Measurements from ENCODE around the gene ETS1.

ETS1 gene

DNA sequence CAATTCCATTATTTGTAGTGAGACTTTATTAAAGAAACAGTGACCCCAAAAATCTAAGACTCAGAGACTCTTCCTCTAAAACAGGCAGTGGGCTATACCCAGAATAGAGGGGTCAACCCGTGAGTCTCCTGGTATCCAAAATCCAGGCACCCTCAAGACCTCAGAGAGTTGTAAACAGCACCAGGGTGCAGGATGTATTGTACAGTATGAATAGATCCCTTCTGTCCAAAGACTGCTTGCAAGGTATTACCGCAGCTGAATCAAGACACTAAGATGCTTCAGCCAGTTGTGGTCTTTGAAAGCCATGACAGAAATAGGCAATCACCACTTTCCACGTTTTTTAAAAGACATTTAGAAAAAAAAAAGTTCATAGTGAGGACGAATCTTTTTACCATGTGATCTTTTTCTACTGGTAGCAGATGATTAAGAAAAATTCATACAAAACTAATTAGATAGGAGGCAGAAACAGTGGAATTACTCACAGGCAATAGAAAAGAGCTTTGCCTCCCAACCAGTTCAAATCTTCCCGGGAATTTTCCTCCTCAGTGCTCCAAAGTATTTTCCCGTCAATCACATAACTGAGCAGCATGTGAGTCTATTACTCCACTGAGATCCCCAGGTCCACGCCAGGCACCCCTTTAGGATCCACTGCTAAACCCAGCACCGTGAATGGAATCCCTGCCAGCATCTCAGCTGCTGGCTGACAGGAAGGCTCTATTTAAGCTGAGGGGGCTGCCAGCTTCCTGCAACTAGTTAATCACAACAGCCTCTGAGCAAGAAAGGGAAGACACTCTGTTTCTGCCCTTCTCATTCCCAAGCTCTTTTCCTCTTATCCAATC, 113.1 kb downstream of the ETS1 start:
- Histone ChIP-seq H3K27me3 (ENCODE audit: insufficient read depth, low read length) (no peaks in the 10 kb centered on the region), H3K4me1 (ENCODE audit: insufficient read depth, low read length) (no peaks in the 10 kb centered on the region; the same call in 1 of the 2 replicates), H3K36me3 (ENCODE audit: insufficient read depth, low read length) (peaks cover 23% of the 10 kb centered on the region), H3K27ac (ENCODE audit: low read depth, low read length) (no peak overlapping the region), H3K4me3 (ENCODE audit: low read length) (no peak overlapping the region), H3K9me3 (ENCODE audit: insufficient read depth, low read depth, low read length) (no peaks in the 10 kb centered on the region), H3K9ac (ENCODE audit: low read depth, low read length) (no peak overlapping the region)
- 89% methylated on average over 7 of the region's 8 CpGs for WGBS

DNA sequence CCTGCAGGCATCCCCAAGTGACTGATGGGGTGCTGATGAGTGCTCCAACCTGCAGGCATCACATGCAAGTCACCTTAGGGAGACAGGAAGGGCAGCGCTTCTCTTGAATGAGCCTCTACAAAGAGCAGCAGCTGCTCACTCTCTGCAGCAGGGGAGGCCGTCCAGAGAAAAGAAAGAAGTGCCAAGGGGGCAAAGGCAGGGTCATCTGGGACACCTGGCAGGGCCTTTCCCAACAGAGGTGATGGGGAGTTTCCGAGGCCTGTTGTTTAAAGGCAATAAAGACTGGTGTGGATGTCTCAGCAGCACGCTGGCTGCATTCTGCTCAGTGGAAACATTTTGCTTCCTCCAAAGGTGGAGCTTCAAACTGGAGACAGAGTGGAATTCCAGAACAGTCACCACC, 113.7 kb downstream of the ETS1 start:
- peaks cover 19% of the 10 kb centered on the region for H3K36me3 ChIP-seq (ENCODE audit: insufficient read depth, low read length)
- no peaks in the 10 kb centered on the region; the same call in 1 of the 2 replicates for H3K4me1 ChIP-seq (ENCODE audit: insufficient read depth, low read length)
- H3K27ac ChIP-seq (ENCODE audit: low read depth, low read length): no peak overlapping the region
- H3K9ac ChIP-seq (ENCODE audit: low read depth, low read length): no peak overlapping the region
- H3K9me3 ChIP-seq (ENCODE audit: insufficient read depth, low read depth, low read length): no peaks in the 10 kb centered on the region
- 93% methylated on average over 4 of the region's 4 CpGs for WGBS
- H3K27me3 ChIP-seq (ENCODE audit: insufficient read depth, low read length): no peaks in the 10 kb centered on the region
- H3K4me3 ChIP-seq (ENCODE audit: low read length): no peak overlapping the region

DNA sequence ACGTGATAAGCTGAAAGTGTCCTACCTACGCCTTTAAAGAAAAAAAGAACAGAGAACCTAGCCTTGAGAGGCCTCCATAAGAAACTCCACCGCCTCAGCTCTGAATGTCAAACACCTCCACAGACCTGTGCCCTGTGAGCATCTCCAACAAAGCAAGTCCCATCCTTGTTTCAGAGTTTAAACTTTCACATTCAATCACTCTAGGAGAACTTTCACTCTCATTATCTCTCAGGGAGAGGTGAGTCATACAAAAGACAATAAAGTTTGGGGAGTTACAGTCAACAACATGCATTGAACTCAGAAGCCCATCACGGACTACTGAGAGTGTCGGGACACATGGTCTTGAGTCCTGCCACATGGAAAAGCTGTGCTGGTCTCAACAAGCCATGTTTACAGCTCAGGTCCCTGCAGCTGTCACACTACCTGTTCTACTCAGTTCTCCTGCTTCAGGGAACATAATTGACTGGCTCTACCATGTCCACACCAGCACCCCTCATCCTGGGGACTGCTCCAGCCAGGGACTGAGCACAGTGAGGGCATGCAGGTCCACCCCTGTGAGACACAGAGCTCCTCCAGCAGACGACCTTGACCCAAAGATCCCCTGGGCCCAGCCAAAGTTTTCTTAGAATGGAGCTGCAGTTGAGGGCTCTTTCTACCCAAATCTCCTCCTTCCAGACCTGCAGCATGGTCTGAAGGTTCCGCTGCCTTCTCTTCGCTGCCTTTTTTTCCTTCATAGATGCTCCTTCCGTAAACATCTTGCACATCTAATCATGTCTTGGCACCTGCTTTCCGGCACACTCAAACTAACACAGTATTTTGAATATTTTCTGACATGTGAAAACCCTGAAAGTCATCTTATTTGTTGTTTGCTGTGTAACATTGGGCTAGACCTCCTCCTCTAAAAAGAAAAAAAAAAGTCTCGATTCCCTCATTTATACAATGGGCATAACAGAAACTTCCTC, 114.9 kb downstream of the ETS1 start:
- Histone ChIP-seq H3K4me3 (ENCODE audit: low read length) (no peak overlapping the region), H3K27ac (ENCODE audit: low read depth, low read length) (no peak overlapping the region), H3K9me3 (ENCODE audit: insufficient read depth, low read depth, low read length) (no peaks in the 10 kb centered on the region), H3K36me3 (ENCODE audit: insufficient read depth, low read length) (peaks cover 15% of the 10 kb centered on the region), H3K27me3 (ENCODE audit: insufficient read depth, low read length) (no peaks in the 10 kb centered on the region), H3K9ac (ENCODE audit: low read depth, low read length) (no peak overlapping the region), H3K4me1 (ENCODE audit: insufficient read depth, low read length) (no peaks in the 10 kb centered on the region; the same call in 1 of the 2 replicates)
- 91% methylated on average over 10 of the region's 11 CpGs for WGBS

DNA sequence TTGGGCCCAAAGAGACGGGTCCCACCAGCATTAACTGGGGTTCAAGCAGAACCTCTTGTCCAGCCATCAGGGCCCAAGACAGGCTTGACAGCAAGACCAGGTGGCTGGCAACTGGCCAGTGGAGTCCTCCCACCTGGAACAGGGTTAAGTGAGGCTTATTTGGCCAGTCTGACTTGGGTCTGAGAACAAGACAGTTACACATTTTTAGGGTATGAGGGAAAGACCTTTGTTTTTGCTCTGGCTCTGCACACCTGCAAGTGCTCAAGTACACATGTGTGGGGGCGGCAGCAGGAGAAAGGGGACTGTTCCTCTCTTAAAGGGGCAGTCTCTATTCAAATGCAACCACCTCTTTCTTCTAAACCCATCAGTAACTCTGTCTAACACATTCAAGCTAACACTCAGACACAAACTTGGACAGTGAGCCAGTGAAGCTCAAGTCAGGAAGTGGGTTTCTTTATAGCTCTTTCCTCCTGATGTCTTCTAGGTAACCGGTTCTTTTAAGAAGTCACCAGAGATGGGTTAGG, 116.2 kb downstream of the ETS1 start:
- Histone ChIP-seq H3K36me3 (ENCODE audit: insufficient read depth, low read length) (peaks cover 4% of the 10 kb centered on the region), H3K27me3 (ENCODE audit: insufficient read depth, low read length) (no peaks in the 10 kb centered on the region), H3K4me3 (ENCODE audit: low read length) (no peak overlapping the region), H3K9ac (ENCODE audit: low read depth, low read length) (no peak overlapping the region), H3K4me1 (ENCODE audit: insufficient read depth, low read length) (no peaks in the 10 kb centered on the region; the same call in 1 of the 2 replicates), H3K9me3 (ENCODE audit: insufficient read depth, low read depth, low read length) (no peaks in the 10 kb centered on the region), H3K27ac (ENCODE audit: low read depth, low read length) (no peak overlapping the region)
- WGBS: 92% methylated on average over 3 of the region's 3 CpGs

DNA sequence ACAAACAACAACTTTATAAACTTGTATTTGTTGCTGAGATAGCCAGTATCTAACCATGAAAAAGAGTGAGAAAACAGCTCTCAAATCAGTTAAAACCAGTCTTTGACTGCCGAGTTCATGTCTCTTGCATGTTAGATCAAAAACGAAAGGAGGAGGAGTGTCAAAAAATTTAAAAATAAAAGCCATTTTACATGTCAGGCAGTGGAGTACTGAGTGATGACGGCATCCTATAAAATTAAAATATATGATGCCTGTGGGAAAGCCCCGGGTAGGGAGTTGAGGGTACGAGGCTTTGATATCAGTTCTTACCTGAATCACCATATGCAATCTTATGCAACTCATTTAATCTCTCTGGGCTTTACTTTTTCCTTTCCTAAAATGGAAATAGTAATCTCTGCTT, 117.3 kb downstream of the ETS1 start:
- Histone ChIP-seq H3K9me3 (ENCODE audit: insufficient read depth, low read depth, low read length) (no peaks in the 10 kb centered on the region), H3K9ac (ENCODE audit: low read depth, low read length) (no peak overlapping the region), H3K27me3 (ENCODE audit: insufficient read depth, low read length) (no peaks in the 10 kb centered on the region), H3K36me3 (ENCODE audit: insufficient read depth, low read length) (no peaks in the 10 kb centered on the region; the same call in 1 of the 2 replicates), H3K4me1 (ENCODE audit: insufficient read depth, low read length) (no peaks in the 10 kb centered on the region; the same call in 1 of the 2 replicates), H3K27ac (ENCODE audit: low read depth, low read length) (no peak overlapping the region), H3K4me3 (ENCODE audit: low read length) (no peak overlapping the region)
- WGBS: 90% methylated on average over 2 of the region's 5 CpGs

DNA sequence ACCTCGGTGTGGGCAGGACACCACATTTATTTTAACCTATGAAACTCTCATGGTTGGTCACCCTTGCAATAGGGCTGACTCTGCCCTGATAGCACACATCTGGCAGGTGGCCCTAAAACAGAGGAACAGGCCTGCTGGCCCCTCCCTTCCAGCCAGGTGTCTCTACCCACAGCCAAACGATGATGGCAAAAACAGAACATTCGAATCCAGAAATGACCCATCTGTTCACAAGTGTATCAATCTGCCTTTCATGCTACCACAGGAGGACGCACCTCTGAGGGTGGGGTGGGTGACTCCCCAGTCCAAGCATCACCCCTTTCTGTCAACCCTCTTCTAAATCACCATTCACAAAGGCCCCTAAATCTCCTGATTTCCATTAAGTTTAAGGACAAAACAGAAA, 118.1 kb downstream of the ETS1 start:
- no peak overlapping the region for H3K4me3 ChIP-seq (ENCODE audit: low read length)
- H3K4me1 ChIP-seq (ENCODE audit: insufficient read depth, low read length): no peaks in the 10 kb centered on the region; the same call in 1 of the 2 replicates
- no peak overlapping the region for H3K27ac ChIP-seq (ENCODE audit: low read depth, low read length)
- no peak overlapping the region for H3K9ac ChIP-seq (ENCODE audit: low read depth, low read length)
- H3K36me3 ChIP-seq (ENCODE audit: insufficient read depth, low read length): no peaks in the 10 kb centered on the region; the same call in 1 of the 2 replicates
- 96% methylated on average over 4 of the region's 4 CpGs for WGBS
- H3K27me3 ChIP-seq (ENCODE audit: insufficient read depth, low read length): no peaks in the 10 kb centered on the region
- no peaks in the 10 kb centered on the region for H3K9me3 ChIP-seq (ENCODE audit: insufficient read depth, low read depth, low read length)

DNA sequence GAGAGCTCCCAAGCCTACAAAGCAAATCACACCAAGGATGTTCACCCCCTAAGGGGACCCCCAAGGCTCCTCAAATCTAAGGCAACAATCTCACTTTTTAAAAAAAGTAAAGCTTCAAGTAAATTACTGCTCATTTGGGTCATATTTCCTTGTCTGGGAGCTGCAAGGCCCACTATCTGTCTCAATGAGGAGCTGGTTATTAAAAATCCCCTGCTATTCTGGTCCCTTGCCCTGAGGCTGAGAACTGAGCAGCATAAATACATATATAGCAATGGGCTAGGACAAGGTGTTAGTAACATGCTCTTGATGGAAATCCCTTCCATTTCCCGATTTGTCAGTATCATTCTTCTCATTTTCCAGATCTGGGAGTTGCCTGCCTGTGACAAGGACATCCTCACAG, 119.2 kb downstream of the ETS1 start:
- no peak overlapping the region for H3K9ac ChIP-seq (ENCODE audit: low read depth, low read length)
- H3K4me3 ChIP-seq (ENCODE audit: low read length): no peak overlapping the region
- H3K9me3 ChIP-seq (ENCODE audit: insufficient read depth, low read depth, low read length): no peaks in the 10 kb centered on the region
- no peak overlapping the region for H3K27ac ChIP-seq (ENCODE audit: low read depth, low read length)
- no peaks in the 10 kb centered on the region; the same call in none of the 2 replicates for H3K4me1 ChIP-seq (ENCODE audit: insufficient read depth, low read length)
- peaks cover 3% of the 10 kb centered on the region; the same call in 1 of the 2 replicates for H3K36me3 ChIP-seq (ENCODE audit: insufficient read depth, low read length)
- H3K27me3 ChIP-seq (ENCODE audit: insufficient read depth, low read length): no peaks in the 10 kb centered on the region
- WGBS: 94% methylated on average over 1 of the region's 1 CpG

DNA sequence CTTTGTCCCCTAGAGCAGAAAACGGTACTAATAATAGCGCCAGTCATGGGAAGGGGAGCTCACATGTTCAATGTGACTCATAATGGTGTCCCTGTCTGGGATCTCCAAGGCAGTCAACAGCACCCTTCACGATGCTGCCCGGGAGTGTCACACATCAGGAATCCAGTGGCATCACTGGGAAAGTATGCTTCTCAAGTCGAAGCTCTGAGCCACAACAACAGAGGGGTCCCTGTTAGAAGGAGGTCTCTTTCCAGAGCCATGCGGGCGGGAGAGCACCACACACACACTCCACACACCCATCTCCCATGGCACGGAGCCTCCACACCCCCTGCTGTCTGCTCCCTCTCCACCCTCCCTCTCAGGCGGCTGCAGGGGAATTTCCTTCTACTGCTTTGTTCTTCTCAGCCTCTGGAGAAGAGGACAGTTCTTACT, 119.7 kb downstream of the ETS1 start:
- no peaks in the 10 kb centered on the region; the same call in none of the 2 replicates for H3K4me1 ChIP-seq (ENCODE audit: insufficient read depth, low read length)
- no peaks in the 10 kb centered on the region for H3K27me3 ChIP-seq (ENCODE audit: insufficient read depth, low read length)
- peaks cover 5% of the 10 kb centered on the region; the same call in 1 of the 2 replicates for H3K36me3 ChIP-seq (ENCODE audit: insufficient read depth, low read length)
- no peak overlapping the region for H3K9ac ChIP-seq (ENCODE audit: low read depth, low read length)
- H3K9me3 ChIP-seq (ENCODE audit: insufficient read depth, low read depth, low read length): no peaks in the 10 kb centered on the region
- H3K4me3 ChIP-seq (ENCODE audit: low read length): no peak overlapping the region
- WGBS: 85% methylated on average over 9 of the region's 9 CpGs
- H3K27ac ChIP-seq (ENCODE audit: low read depth, low read length): no peak overlapping the region

DNA sequence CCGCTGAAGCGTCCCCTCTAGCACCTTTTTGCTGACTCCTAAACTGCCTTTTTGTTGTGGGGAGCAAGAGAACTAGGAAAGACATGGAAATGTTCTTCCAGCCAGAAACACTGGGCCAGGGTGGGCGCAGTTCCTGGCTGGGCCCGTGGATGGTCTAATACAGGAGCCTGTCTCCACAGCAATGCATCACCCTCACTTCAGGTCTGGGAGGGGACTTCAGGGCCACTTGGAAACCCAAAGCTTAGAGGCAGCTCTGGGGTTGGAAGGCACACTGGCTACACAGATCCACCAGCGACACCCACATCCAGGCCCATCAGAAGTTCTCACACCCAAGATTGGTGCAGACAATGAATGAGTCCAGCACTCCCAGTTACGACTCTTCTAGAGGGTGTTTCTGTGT, 120.3 kb downstream of the ETS1 start:
- no peak overlapping the region for H3K27ac ChIP-seq (ENCODE audit: low read depth, low read length)
- H3K36me3 ChIP-seq (ENCODE audit: insufficient read depth, low read length): peaks cover 10% of the 10 kb centered on the region; the same call in 1 of the 2 replicates
- no peaks in the 10 kb centered on the region; the same call in none of the 2 replicates for H3K4me1 ChIP-seq (ENCODE audit: insufficient read depth, low read length)
- whole genome bisulfite sequencing: 94% methylated on average over 6 of the region's 6 CpGs
- no peaks in the 10 kb centered on the region for H3K27me3 ChIP-seq (ENCODE audit: insufficient read depth, low read length)
- H3K4me3 ChIP-seq (ENCODE audit: low read length): no peak overlapping the region
- H3K9ac ChIP-seq (ENCODE audit: low read depth, low read length): no peak overlapping the region
- no peaks in the 10 kb centered on the region for H3K9me3 ChIP-seq (ENCODE audit: insufficient read depth, low read depth, low read length)

DNA sequence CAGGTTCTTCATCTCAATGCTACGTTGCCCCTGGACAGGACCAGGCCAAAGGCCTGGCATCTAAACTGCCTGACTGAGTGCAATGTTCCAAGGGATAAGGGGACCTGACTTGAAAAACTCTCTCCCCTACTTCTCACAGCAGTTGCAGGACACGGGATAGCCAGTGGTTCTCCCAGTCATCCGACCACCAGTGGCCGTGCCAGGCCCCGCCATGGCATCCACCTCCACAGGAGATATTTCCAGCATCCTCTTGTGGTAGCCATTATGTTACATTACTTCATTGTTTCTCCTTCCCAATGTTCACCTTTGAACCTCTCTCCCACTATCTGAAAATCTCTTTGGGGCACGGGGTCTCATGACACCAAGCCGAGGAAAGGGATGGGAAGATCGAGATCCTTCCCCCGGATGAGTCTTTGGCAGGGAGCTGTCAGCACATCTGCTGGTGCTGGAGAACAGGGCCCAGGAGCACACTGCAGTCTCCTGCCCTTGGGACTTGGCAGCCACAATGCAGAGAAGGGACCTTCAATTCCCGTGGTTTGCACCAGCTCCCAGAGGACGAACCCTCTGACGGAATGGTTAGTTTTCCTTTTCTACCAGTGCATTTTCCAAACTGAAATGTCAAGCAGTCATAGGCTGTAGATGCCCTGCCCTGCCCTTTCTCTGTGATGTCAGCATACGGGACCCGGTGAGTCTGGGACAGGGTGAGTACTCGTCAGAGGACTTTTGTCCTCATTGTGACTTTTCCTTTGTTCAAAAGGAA, 121.2 kb downstream of the ETS1 start:
- Histone ChIP-seq H3K4me1 (ENCODE audit: insufficient read depth, low read length) (no peaks in the 10 kb centered on the region; the same call in 1 of the 2 replicates), H3K36me3 (ENCODE audit: insufficient read depth, low read length) (peaks cover 13% of the 10 kb centered on the region; the same call in 1 of the 2 replicates)

More for the DNA sequence above, 121.2 kb downstream of the ETS1 start:
- no peaks in the 10 kb centered on the region for H3K27me3 ChIP-seq (ENCODE audit: insufficient read depth, low read length)
- 92% methylated on average over 15 of the region's 15 CpGs for WGBS
- H3K27ac ChIP-seq (ENCODE audit: low read depth, low read length): no peak overlapping the region
- H3K9me3 ChIP-seq (ENCODE audit: insufficient read depth, low read depth, low read length): no peaks in the 10 kb centered on the region
- H3K4me3 ChIP-seq (ENCODE audit: low read length): no peak overlapping the region
- H3K9ac ChIP-seq (ENCODE audit: low read depth, low read length): no peak overlapping the region
